RCC 7860 (cell line): ENCODE data around the gene CMBL.
"Not testable (repeated sequence)": the region's sequence is repeated elsewhere in the genome, so short reads cannot be mapped to it uniquely, and the experiment has no call there.

Source experiments
- DNase-seq: peaks from one replicate; pipeline ENCODE4 v3.0.0-alpha.2; 2015; ENCODE audit warnings: low spot score
- FAIRE-seq: peaks from 2 replicates; lab custom pipeline; 2012; peaks lifted over from hg19 to GRCh38; lab: Jason Lieb, UNC

Gene CMBL

DNA sequence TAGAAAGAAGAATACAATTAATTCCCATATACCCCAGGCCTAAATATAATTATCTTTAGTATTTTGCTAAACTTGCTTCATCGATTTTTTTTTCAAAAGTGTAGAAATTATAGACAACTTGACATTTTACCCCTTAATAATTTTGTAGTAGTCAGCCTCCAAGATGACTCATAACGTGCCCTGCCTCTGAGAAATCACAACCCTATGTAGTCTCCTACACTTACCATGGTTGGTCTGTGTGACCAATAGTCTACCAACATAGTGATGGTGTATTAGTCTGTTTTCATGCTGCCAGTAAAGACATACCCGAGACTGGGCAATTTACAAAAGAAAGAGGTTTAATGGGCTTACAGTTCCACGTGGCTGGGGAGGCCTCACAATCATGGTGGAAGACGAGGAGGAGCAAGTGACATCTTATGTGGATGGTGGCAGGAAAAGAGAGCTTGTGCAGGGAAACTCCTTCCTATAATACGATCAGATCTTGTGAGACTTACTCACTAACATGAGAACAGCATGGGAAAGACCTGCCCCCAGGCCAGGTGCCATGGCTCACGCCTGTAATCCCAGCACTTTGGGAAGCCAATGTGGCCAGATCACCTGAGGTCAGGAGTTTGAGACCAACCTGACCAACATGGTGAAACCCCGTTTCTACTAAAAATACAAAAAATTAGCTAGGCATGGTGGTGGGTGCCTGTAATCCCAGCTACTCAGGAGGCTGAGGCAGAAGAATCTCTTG lies 3.3 kb upstream of the CMBL start:
- peak; percentile 44 for DNase-seq
- FAIRE-seq: not testable (repeated sequence)

GRCh38 chr5:10310066-10310779 lies 2.5 kb upstream of the CMBL start:
- peak; percentile 81 for FAIRE-seq

GRCh38 chr5:10308844-10309243 lies 1.1 kb upstream of the CMBL start:
- FAIRE-seq (no peak), DNase-seq (no peak)

More at GRCh38 chr5:10310066-10310779, 2.5 kb upstream of the CMBL start:
- DNase-seq: peak; percentile 65

DNA sequence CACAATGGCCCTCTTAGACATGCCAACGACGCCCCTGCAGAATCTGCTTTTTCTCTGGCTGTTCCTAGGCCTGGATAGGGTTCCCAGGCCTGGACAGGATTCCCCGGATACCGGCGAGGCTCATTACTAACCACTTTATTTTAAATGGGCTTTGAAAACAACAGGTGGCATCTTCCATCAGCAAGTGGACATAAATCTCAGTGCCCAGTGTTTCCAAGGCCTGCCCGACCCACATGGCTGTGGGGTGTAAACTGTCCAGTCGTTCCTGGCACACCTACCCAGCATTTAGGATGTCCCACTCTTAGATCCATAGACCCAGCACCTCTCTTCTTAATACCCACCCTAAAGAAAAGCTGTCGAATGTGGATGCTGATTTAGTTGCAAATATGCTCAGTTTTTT lies 896 bp downstream of the CMBL start:
- DNase-seq: no peak
- FAIRE-seq: no peak

GRCh38 chr5:10306114-10306513 lies 1.6 kb downstream of the CMBL start:
- no peak for DNase-seq
- FAIRE-seq: no peak

- DNase-seq (no peak), FAIRE-seq (no peak)
Measured at GRCh38 chr5:10304932-10305331, 2.8 kb downstream of the CMBL start.

GRCh38 chr5:10303699-10304170 lies 4.0 kb downstream of the CMBL start:
- no peak for DNase-seq
- no peak for FAIRE-seq

- DNase-seq (no peak), FAIRE-seq (no peak)
Measured at GRCh38 chr5:10303201-10303600, 4.5 kb downstream of the CMBL start.

GRCh38 chr5:10301842-10302610 lies 5.7 kb downstream of the CMBL start:
- FAIRE-seq (no peak), DNase-seq (no peak)

DNA sequence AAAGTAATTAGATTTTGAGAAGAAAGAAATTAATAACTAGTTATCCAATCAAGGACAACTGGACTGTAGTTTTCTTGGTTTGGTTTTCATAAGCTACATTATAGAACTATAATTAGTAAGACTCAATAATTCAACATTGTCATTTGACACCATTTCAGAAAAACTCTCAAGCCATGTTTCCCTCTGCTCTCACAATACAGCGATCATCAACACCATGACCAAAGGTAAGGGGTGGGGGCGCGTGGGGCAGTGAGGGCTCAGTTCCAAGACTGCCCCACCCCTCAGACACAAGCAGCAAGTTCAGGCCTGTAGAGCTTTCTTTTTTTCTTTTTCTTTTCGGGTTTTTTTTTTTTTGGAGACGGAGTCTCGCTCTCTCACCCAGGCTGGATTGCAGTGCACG lies 6.4 kb downstream of the CMBL start:
- no peak for DNase-seq
- no peak for FAIRE-seq

DNA sequence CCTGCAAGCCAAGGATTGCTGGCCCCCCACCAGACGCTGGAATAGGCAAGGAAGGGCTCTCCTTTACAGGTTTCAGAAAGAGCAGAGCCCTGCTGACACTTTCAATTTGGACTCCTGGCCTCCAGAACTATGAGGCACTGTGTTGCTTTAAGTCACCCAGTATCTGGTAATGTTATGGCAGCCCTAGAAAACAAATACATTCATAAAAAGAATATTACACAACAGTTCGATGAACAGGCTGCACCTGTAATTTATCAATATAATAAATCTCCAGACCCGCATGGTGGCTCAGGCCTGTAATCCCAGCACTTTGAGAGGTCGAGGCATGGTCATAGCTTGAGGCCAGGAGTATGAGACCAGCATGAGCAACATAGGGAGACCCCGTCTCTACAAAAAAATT lies 7.5 kb downstream of the CMBL start:
- no peak for FAIRE-seq
- DNase-seq: no peak

- FAIRE-seq (no peak), DNase-seq (no peak)
Measured at GRCh38 chr5:10297646-10298204, 10.0 kb downstream of the CMBL start.

DNA sequence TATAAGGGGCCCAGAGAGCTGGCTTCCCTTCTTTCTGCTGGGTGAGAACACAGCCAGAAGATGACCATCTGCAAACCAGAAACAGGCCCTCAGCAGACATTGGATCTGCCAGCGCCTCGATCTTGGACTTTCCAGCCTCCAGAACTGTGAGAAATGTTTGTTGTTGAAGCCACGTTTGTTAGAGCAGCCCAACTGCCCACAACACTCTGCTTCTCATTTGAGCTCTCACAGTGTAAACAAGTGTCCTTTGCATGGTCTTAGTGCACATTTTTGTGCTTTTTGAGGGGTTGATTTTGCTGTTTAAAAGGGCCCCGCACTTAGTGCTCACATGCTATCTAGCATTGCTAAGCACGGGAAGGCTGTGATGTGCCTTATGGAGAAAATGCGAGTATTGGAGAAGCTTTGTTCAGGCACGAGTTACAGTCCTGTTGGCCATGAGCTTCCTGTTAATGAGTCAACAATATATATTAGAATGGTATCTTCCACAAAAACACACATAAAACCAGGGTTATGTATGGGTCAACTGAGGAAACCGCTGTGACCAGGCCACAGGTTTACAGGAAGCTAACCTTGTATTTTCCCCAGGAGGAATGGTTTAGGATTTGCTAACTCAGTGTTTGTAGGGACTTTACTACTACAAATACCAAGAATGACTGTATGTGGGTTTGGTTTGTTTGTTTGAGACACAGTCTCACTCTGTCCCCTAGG lies 11.9 kb downstream of the CMBL start:
- FAIRE-seq (no peak), DNase-seq (no peak)

GRCh38 chr5:10293907-10294662 lies 13.6 kb downstream of the CMBL start:
- no peak for FAIRE-seq
- no peak for DNase-seq

GRCh38 chr5:10291692-10292339 lies 15.9 kb downstream of the CMBL start:
- DNase-seq: no peak
- FAIRE-seq: no peak

GRCh38 chr5:10290438-10290837 lies 17.3 kb downstream of the CMBL start:
- no peak for FAIRE-seq
- no peak for DNase-seq

GRCh38 chr5:10289991-10290390 lies 17.7 kb downstream of the CMBL start:
- FAIRE-seq (no peak), DNase-seq (no peak)

DNA sequence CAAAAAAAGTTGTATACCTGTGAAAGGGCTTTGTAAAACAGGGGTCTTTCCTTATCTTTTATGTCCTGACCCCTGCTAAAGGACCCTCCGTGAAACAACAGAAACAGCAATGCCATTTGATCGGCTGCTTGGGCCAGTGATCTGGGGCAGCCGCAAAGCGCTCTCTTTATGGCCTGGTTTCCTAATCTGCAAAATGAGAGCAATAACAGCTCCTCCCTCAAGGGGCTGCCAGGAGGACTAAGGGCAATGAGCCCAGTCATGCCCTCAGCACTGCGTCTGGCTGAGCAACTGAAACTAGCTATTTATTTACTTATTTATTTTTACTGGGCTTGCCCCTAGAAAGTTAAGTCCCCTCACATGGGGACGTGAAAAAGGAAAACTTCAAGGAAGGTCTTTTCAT lies 18.3 kb downstream of the CMBL start:
- DNase-seq: no peak
- no peak for FAIRE-seq

DNA sequence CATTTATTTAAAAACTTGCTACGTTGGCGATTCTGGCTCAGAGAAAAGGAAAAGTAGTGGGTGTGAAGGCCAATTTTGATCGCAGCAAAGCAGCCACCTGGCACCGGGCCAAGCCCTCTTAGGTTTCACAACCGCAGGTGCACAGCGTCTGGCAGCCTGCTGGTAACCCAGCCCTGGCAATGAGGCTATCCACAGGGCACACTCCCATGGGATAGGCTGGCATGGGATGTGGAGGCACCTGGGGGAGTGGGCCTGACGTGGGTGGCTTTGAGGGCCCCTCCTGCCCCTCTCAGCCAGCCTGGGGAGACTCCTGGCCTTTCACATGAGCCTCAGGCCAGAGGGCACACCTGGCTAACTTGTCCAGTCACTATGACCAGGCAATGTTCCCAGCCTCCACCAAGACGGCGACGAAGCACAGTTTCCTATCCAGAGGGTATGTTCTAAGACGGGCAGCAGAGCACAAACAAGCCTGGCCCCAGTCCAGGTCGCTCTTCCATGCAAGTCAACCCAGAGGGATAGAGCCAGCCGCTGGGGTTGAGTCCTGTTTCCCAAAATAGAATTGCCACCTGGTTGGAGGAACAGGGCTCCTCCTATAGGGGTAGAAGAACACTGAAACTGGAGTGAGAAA lies 19.0 kb downstream of the CMBL start:
- DNase-seq: no peak
- FAIRE-seq: no peak
